Omental fat pad (tissue), 4 donors: ENCODE data around the gene UQCC5. TPM values are rescaled to one million over a fixed set of nuclear protein-coding genes. Genes with fewer than 3 reads are reported as not detected.

Experiments used
- ATAC-seq: fragments of 150-250 bp; one replicate; pipeline ENCODE4 v1.9.1; 2016; ENCODE audit warnings: mild to moderate bottlenecking, moderate library complexity; ENCODE audit not compliant: low FRiP score
- DNase-seq: peaks from one replicate; pipeline ENCODE4 v3.0.0-alpha.2; 2019; ENCODE audit warnings: low spot score
- CTCF ChIP-seq, 3 donors: fragments of 450-650 bp; IDR thresholded peaks; one replicate each; pipeline ENCODE4 v1.5.1; 2016 to 2017; ENCODE audit warnings: antibody characterized with exemption in 3 of 3, mild to moderate bottlenecking in 3 of 3, moderate library complexity in 2 of 3
- total RNA-seq, 4 donors: library from RNA; depleted of rRNA; stranded (reverse); fragments of >200 nt; gene quantifications; one replicate each; pipeline ENCODE4 v1.1.0, GENCODE V29; 2016

UQCC5 gene
- total RNA-seq, 4 donors from 2014 or later: 3.2 to 27.9 (median 13.8) TPM

GRCh38 chr3:52514576-52514975, 21.8 kb upstream of the UQCC5 start:
- ATAC-seq (no peak), DNase-seq (no peak)
- no peak for TF ChIP-seq CTCF (IDR thresholded peaks at IDR 0.05)

- DNase-seq (no peak), ATAC-seq (no peak)
- TF ChIP-seq CTCF (IDR thresholded peaks at IDR 0.05): no peak
Observed at GRCh38 chr3:52515192-52515591, 21.2 kb upstream of the UQCC5 start.

- TF ChIP-seq CTCF (IDR thresholded peaks at IDR 0.05): no peak
- no peak for ATAC-seq
- DNase-seq: no peak
Observed at GRCh38 chr3:52516509-52517195, 19.8 kb upstream of the UQCC5 start.

- no peak for TF ChIP-seq CTCF (IDR thresholded peaks at IDR 0.05)
- ATAC-seq: no peak
- DNase-seq: no peak
Observed at GRCh38 chr3:52517796-52518722, 18.3 kb upstream of the UQCC5 start.

GRCh38 chr3:52518723-52519444, 17.5 kb upstream of the UQCC5 start:
- no peak for TF ChIP-seq CTCF (IDR thresholded peaks at IDR 0.05)
- DNase-seq (no peak), ATAC-seq (no peak)

- ATAC-seq (no peak), DNase-seq (no peak)
- no peak for TF ChIP-seq CTCF (IDR thresholded peaks at IDR 0.05)
Observed at GRCh38 chr3:52519445-52520140, 16.8 kb upstream of the UQCC5 start.
